ENCODE data around the gene ZNF500.

The ZNF500 gene

GRCh38 chr16:4766875-4767628, at the start of gene ZNF500:
ZNF500 (minus strand) TSS chr16:4767162; CDS start chr16:4765978, 1,184 bp downstream.
- peak; percentile 97 for DNase-seq (ENCODE audit: low read depth in 2 of 2)

- DNase-seq (ENCODE audit: low read depth in 2 of 2): no peak
These were observed 47.7 kb upstream of the ZNF500 start for GRCh38 chr16:4814542-4815173.

DNA sequence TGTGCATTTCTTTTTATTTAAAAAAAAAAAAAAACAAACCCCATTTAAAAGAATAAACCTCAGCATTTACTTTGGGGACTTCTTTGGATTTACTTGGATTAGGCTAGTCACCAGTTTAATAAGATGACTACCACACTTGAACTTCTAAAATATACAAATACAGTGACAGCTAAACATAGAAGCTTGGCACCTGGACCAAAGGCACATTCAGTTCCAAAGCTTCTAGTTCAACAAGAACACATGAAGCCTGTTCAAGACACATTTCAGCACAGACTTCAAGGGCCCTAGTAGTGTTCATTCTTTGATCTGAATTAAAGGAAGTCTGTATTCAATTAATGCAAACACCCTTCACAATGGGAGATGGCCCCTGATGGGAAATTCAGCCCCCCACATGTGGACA, 47.1 kb upstream of the ZNF500 start:
- DNase-seq (ENCODE audit: low read depth in 2 of 2): no peak

- no peak for DNase-seq (ENCODE audit: low read depth in 2 of 2)
These were observed 46.5 kb upstream of the ZNF500 start for GRCh38 chr16:4813251-4814003.

- DNase-seq (ENCODE audit: low read depth in 2 of 2): no peak
These were observed 44.8 kb upstream of the ZNF500 start for GRCh38 chr16:4811773-4812172.

DNA sequence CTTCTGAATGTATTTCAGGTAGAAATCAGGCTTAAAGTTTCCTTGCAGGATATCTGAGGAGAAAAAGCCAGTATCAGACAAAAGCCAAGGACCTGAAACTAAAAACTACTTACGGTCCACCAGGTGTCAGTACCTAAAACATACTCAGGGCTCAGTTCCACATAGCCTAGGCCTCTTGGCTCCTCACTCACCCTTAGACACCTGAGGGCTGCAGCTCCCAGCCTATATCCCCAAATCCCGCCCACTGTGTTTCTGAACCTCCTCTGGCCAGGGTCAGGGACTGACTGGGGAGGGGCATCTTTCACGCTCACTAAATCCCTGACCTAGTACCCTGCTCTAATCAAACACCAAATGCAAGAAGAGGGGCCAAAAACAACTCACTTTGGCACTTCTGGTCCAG, 44.3 kb upstream of the ZNF500 start:
- no peak for DNase-seq (ENCODE audit: low read depth in 2 of 2)

GRCh38 chr16:4806280-4806679, 39.3 kb upstream of the ZNF500 start:
- DNase-seq (ENCODE audit: low read depth in 2 of 2): no peak

- DNase-seq (ENCODE audit: low read depth in 2 of 2): no peak
These were observed 38.3 kb upstream of the ZNF500 start for GRCh38 chr16:4805231-4805630.

DNA sequence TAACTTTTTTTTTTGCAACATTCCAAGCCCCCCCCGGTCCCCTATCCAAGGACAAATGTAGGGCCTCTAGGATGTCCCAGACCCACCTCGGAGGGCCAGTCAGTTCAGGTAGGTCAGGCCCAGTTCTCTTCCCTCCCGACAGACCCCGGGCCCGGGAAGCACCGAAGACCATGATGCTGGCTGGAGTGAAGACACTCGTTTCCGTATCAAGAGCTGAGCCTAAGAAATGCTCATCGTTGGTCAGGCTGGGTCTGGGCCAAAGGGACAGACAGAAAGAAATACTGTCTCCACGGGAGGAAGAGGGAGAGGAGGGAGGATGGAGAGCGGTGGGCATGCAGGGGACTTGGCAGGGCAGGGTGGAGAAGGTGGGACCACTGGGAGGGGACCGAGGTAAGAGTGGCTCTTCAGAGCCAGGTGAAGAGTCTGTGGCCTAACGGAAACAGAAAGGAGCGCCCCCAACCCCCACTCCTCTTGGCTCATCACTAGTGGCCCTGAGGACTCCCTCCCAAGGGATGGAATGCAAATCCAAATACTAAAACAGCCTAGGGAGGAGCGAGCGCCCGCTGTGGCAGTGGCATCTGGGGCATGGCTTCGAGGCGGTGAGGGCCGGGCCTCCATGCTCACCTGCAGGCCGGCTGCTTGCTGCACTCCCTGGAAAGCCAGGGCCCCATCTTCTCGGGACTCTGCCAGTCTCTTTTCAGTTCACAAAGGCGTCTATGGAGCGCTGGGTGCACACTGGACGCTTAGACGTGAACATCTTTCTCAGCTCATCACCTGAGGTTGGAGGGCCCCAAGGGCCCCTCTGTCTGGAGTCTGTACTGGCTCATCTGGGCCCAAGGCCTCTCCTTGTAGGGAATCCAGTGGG, 37.2 kb upstream of the ZNF500 start:
- no peak for DNase-seq (ENCODE audit: low read depth in 2 of 2)

DNA sequence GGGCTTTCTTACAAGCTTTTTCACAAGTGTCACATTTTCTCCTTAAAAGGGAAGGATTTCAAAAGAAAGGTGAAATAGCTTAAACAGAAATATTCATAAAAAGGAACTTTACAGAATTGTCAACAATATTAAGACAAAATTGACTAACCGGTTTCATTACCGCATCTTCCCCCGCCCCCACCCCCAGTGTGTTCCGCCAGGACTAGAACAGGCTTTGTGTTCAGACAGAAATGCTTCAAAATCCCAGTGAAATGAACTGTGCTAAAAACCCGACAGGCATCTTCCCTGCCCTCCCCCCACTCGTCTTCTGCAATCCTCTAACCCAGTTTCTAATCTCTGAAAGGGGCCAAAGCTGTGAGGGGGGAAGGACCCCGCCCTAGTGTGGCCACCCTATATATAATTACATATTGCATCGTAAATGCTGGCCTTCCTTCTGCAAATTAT, 36.5 kb upstream of the ZNF500 start:
- DNase-seq (ENCODE audit: low read depth in 2 of 2): no peak

DNA sequence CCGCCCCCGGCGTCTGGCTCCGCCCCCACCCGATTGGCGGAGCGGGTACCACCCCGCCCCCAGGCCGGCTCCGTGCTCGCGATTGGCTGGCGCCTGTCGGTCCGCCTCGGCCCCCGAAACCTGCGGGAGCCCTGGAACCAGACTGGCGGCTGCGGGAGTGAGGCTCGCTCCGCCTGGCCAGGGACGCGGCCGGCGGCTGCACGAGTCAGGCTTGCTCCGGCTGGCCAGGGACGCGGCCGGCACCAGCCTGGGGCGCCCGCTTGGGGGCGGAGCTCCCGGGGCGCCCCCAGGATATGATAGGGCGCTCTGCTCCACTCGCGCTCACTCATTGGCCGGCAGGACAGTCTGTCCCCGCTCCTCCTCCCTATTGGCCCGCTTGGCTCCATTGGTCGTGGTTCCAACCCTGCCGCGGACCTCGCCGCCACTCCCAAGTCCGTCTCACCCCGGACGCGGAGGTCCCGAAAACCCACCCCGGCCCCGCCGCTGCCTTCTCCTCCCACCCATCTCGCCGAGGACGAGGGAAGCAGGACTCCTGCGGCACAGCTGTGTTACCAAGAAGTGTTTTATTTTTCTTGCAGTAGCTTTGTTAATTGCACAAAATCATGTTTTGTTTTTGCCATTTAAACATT, 35.8 kb upstream of the ZNF500 start:
- peak; percentile 78 to 89 for DNase-seq (ENCODE audit: low read depth in 2 of 2)

DNA sequence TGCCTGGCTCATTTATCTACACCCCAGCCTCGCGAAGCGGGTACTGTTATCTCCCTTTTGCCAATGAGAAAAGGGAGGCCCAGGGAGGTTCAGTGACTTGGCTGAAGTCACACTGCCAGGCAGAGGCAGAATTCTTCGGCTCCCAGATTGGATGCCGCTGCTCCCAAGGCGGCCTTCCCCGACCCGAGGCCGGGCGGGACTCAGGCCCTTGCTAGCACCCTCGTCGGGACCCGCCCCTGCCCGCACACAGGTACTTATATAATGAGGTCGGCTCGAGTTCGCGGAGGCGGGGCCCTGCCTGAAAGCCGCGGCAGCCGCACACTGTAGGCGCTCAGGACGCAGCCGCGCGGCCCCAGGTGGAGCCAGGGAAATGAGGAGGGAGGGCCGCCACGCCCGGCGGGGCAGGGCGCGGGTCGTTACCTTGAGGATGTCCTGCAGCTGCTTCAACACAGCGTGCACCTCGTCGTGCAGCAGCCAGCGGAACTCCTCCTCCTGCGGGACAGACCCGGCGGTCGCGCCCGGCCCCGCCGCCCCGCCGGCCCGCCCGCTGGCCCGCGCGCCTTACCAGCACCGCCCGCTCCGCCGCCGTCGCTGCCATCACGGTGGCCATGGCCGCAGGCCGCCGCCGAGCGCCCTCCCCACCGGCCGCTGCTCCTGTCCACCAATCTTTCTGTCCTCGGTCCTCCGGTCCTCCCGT, 35.1 kb upstream of the ZNF500 start, which contains the start of gene ROGDI:
Gene ROGDI, minus strand, starts transcription at position 672 of the 697 bp plus-strand sequence. Its CDS starts 62 bp downstream, at position 610.
- peak; percentile 51 to 60 for DNase-seq (ENCODE audit: low read depth in 2 of 2)

DNA sequence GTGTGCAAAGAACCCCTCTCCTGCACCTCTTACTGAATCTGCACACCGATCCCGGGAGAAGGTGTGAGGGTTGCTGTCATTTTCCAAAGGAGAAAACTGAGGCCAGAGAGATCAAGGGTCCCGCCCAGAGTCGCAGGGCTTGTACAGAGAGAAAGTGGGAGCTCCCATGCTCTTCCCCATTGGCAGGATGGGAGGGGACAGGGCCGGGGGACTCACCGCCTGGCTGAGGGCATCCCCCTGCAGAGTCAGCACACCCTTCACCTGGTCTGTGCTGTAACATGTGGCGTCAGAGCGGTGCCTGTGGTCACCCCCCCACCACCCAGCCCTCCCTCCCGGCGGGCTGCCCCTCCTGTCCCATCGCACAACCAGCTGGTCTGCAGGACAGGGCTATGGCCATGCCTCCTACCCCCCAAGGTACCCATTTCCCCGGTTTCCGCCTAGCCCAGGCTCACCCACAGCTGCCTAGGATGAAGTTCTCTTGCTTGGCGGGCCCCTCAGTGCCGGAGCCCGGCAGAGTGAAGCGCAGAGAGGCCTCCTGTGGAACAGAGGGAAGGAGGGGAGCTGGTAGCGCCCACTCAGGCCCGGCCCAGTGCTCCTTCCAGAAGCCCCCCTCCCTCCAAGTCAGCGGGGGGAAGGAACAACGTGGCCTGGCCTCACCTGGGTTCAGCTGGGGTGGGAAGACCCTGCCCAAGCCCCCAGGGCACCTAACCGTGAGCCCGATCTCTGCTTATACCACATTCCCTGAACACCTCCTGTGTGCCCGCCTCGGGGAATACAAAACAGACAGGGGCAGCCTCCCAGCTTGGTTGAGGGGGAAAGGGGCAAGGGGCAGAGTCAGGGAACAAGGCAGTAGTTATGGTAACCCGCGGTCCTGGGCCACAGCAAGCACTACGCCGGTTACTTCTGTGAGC, 34.3 kb upstream of the ZNF500 start:
- DNase-seq (ENCODE audit: low read depth in 2 of 2): no peak

GRCh38 chr16:4800290-4801041, 33.5 kb upstream of the ZNF500 start:
- no peak for DNase-seq (ENCODE audit: low read depth in 2 of 2)

GRCh38 chr16:4799171-4799855, 32.4 kb upstream of the ZNF500 start:
- no peak for DNase-seq (ENCODE audit: low read depth in 2 of 2)

DNA sequence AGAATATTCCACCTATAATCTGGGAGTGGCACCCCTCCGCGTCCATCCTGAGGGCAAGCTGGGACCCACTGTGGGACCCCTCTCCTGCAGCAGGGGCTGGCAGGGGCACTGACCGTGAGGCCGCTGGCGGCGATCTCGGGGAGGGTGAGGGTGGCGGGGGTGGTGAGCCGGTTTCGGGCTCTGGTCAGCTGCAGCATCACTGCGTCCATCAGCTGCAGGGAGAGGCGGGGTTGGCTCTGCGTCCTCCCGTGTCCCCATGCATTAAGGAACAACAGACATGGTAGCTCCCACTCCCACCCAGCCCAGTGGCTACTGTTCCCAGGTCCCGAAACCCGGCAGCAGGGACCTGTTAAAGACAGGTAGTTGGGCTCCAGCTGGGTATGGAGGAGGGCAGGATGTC, 31.5 kb upstream of the ZNF500 start:
- no peak for DNase-seq (ENCODE audit: low read depth in 2 of 2)

DNA sequence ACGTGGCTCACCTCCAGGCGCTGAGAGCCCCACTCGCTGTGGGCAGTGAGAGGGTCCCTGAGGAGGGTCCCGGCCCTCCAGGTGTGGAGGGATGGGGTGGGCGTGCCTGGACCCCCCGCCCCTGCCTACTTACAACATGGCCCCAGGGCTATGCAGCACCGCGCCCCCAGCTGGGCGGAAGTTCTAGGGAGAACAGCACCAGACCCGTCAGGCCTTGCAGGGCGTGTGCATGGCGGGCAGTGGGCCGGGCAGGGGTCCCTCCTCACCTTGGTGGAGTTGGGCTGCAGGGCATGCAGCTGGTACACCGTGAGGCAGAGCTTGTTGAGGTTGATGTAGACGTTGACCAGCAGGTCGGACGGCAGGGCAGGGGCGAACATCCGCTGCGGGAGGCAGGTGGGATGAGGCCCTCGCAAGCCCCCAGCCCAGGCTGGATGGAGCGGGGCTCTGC, 30.9 kb upstream of the ZNF500 start:
- no peak for DNase-seq (ENCODE audit: low read depth in 2 of 2)

Data from stimulated activated CD4-positive, alpha-beta T cell treated with anti-CD3 and anti-CD28 coated beads, Interleukin-12 subunit alpha, Interleukin-12 subunit beta, amount 100 ng/mL, for 24 hours (primary cell).